Bronchial epithelial cell (primary cell): ENCODE measurements around the gene PSMA7. TPM values are rescaled to one million over a fixed set of nuclear protein-coding genes. Genes with fewer than 3 reads are reported as not detected.

Experiments
- DNase-seq: peaks from one replicate; pipeline ENCODE4 v3.0.0-alpha.2; 2010; ENCODE audit warnings: low read depth
- FAIRE-seq: peaks from 2 replicates; lab custom pipeline; 2011; peaks lifted over from hg19 to GRCh38; lab: Jason Lieb, UNC
- H3K27me3 ChIP-seq: 2 replicates; pipeline ENCODE4 v1.5.1; 2011; ENCODE audit warnings: low read length; ENCODE audit not compliant: control insufficient read depth, insufficient read depth
- H3K36me3 ChIP-seq: 2 replicates; pipeline ENCODE4 v1.5.1; 2011; ENCODE audit warnings: low read length; ENCODE audit not compliant: control insufficient read depth, insufficient read depth
- H3K4me3 ChIP-seq: 2 replicates; pipeline ENCODE4 v1.5.1; 2011; ENCODE audit warnings: mild to moderate bottlenecking, low read depth, low read length, control low read depth
- total RNA-seq: library from RNA; depleted of rRNA; stranded (reverse); fragments of >200 nt; gene quantifications from 2 replicates; pipeline ENCODE4 v1.2.1, GENCODE V29; 2014
- TF ChIP-seq, protein P1 (sequence below): IDR thresholded peaks from 2 replicates; pipeline ENCODE4 v1.5.1; 2011; ENCODE audit warnings: mild to moderate bottlenecking, moderate library complexity, low read length, control low read depth, inconsistent platforms; ENCODE audit not compliant: insufficient read depth, severe bottlenecking

The PSMA7 gene
- total RNA-seq, 1 donor from 2014 or later, result 516 TPM

GRCh38 chr20:62174021-62174804 is 31.0 kb upstream of the PSMA7 start:
- H3K4me3 ChIP-seq, result no peak overlapping the region
- peaks cover 13% of the 10 kb centered on the region for H3K36me3 ChIP-seq
- TF ChIP-seq, protein P1, sequence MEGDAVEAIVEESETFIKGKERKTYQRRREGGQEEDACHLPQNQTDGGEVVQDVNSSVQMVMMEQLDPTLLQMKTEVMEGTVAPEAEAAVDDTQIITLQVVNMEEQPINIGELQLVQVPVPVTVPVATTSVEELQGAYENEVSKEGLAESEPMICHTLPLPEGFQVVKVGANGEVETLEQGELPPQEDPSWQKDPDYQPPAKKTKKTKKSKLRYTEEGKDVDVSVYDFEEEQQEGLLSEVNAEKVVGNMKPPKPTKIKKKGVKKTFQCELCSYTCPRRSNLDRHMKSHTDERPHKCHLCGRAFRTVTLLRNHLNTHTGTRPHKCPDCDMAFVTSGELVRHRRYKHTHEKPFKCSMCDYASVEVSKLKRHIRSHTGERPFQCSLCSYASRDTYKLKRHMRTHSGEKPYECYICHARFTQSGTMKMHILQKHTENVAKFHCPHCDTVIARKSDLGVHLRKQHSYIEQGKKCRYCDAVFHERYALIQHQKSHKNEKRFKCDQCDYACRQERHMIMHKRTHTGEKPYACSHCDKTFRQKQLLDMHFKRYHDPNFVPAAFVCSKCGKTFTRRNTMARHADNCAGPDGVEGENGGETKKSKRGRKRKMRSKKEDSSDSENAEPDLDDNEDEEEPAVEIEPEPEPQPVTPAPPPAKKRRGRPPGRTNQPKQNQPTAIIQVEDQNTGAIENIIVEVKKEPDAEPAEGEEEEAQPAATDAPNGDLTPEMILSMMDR, result no peak
- DNase-seq (no peak), FAIRE-seq (no peak)
- H3K27me3 ChIP-seq, result no peaks in the 10 kb centered on the region

- no peak overlapping the region for H3K4me3 ChIP-seq
- TF ChIP-seq, protein P1, result no peak
- H3K36me3 ChIP-seq, result peaks cover 15% of the 10 kb centered on the region
- no peak for DNase-seq
- FAIRE-seq, result no peak
- H3K27me3 ChIP-seq, result no peaks in the 10 kb centered on the region
Observed at GRCh38 chr20:62172666-62173065, 29.5 kb upstream of the PSMA7 start.

- no peaks in the 10 kb centered on the region for H3K27me3 ChIP-seq
- TF ChIP-seq, protein P1, result no peak
- DNase-seq (no peak), FAIRE-seq (no peak)
- H3K36me3 ChIP-seq, result peaks cover 16% of the 10 kb centered on the region
- no peak overlapping the region for H3K4me3 ChIP-seq
Observed at GRCh38 chr20:62171245-62171644, 28.1 kb upstream of the PSMA7 start.

DNA sequence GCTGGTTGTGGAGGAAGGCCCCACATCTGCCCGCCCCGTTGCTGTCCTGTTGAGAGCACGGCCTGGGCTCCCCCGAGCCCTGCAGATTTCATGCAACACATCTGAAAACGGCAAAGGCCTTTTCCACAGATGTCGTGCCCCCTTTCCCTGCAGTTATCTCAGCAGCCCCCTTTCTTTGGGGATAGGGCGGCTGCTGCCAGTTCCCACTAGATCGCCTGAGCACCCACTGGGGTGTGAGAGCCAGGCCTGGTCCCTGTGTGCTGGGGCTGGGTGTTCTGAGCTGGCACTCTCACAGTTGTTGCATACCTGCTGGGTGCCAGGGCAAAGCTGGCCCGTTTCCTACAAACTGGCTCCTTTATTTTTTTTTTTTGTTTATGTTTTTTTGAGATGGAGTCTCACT is 27.3 kb upstream of the PSMA7 start:
- DNase-seq (no peak), FAIRE-seq (no peak)
- TF ChIP-seq, protein P1, result no peak
- Histone ChIP-seq H3K4me3 (no peak overlapping the region), H3K36me3 (peaks cover 20% of the 10 kb centered on the region), H3K27me3 (no peaks in the 10 kb centered on the region)

DNA sequence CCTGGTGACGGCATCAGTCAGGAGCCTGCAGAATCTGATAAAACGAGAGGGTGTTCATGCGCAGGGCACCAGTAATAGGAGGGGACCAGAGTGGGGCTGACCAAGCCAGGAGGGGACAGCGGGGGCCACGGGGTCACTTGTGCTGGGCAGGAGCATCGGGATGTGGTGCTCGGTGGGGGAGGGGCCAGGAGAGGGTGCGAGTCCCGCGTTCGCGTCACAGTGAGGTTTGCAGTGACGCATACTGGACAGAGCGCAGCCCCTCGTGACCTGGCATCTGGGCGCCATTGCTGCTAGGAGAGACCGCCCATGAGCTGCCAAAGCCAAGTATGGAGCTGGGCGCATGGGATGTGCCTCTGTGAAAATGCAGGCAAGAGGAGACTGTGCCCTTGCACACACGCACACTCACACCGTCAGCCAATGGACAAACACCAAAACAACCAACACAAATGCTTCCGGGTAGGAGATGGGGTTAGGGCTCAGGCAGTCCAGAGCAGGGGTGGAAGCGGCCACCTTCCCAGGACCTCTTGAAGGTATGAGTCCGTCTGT is 25.8 kb upstream of the PSMA7 start:
- Histone ChIP-seq H3K27me3 (no peaks in the 10 kb centered on the region), H3K36me3 (peaks cover 24% of the 10 kb centered on the region), H3K4me3 (no peak overlapping the region)
- TF ChIP-seq, protein P1, result no peak
- no peak for DNase-seq
- FAIRE-seq, result no peak

GRCh38 chr20:62168061-62168460 is 24.9 kb upstream of the PSMA7 start:
- Histone ChIP-seq H3K36me3 (peaks cover 29% of the 10 kb centered on the region), H3K4me3 (no peak overlapping the region), H3K27me3 (no peaks in the 10 kb centered on the region)
- TF ChIP-seq, protein P1, result no peak
- FAIRE-seq (no peak), DNase-seq (no peak)
